GM19099 (cell line): ENCODE results near the gene HNF4A.

Experiments
- POLR2A ChIP-seq: IDR thresholded peaks from 3 replicates; pipeline ENCODE4 v1.6.1; 2011; ENCODE audit warnings: low read depth; ENCODE audit not compliant: insufficient read length; ENCODE audit errors: extremely low read depth

The HNF4A gene

DNA sequence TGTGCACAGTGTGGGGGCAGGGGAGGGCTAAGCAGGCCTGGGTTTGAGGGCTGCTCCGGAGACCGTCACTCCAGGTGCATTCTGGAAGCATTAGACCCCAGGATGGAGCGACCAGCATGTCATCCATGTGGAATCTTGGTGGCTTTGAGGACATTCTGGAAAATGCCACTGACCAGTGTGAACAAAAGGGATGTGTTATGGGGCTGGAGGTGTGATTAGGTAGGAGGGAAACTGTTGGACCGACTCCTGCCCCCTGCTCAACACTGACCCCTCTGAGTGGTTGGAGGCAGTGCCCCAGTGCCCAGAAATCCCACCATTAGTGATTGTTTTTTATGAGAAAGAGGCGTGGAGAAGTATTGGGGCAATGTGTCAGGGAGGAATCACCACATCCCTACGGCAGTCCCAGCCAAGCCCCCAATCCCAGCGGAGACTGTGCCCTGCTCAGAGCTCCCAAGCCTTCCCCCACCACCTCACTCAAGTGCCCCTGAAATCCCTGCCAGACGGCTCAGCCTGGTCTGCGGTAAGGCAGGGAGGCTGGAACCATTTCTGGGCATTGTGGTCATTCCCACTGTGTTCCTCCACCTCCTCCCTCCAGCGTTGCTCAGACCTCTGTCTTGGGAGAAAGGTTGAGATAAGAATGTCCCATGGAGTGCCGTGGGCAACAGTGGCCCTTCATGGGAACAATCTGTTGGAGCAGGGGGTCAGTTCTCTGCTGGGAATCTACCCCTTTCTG, 76.2 kb downstream of the HNF4A start:
- no peak for TF ChIP-seq POLR2A

DNA sequence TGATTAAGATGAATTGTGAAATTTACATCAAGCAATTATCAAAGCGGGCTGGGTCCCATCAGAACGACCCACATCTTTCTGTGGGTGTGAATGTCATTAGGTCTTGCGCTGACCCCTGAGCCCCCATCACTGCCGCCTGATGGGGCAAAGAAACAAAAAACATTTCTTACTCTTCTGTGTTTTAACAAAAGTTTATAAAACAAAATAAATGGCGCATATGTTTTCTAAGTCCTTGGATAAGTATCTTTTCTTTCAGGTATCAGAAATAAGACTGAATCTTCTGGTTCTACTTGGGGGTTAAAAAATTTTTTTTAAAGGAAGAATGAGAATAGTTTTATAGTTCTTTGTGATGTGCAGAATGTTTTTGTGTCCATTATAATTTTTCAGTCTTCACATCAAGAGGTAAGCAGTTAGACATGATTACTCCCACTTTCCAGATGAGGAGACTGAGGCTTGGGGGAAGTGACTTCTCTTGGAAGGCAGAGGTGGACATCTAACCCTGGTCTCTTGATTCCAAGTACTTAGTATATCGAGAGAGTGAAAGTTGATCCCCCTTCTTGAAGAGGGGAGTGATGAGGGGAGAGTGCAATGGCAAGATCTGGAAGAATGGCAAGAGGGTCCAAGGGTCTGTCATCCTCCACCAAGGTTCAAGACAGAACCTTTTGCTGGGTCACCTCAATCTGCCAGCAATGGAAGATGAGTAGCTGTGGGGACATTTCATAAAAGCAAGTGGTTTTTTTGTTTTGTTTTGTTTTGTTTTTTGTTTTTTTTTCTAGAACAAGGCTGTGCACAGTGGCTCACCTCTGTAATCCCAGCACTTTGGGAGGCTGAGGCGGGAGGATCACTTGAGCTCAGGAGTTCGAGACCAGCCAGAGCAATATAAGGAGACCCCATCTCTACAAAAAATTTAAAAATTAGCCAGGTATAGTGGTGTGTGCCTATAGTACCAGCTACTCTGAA, 77.4 kb downstream of the HNF4A start:
- TF ChIP-seq POLR2A, result no peak

DNA sequence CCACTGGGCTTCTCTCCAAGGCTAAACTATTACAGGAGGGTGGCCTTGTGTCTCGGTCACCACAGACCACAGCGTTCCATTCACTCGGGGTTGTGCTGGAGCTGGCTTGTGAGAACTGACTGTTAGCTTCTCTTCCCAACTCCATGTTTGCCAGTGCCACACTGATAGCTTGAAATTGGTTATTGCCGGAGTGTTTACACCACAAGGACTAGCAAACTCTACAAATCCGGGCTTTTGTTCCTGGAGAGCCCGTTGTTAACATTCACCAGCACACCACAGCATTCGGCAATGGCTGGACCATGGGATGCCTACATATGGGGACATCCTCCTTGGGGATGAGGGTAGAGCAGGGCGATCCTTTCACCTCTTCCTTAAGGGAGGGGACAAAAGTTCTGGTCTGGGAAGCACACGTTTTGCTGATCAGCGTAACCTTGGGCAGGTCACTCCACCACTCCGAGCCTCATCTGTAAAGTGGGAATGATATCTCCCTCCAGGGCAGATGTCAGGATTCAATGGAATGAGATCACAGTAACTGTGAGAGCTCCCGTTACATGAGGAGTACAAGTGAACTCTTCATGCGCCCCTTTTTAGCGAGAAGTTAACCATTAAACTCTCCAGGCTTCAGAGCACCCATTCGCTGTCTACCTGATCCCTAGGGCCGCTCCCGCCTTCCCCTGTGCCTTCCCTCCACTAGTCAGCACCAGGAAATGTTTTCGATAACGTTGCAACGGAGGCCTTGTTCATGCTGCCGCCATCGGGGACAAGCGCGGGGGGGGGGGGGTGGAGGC, 78.4 kb downstream of the HNF4A start:
- no peak for TF ChIP-seq POLR2A

DNA sequence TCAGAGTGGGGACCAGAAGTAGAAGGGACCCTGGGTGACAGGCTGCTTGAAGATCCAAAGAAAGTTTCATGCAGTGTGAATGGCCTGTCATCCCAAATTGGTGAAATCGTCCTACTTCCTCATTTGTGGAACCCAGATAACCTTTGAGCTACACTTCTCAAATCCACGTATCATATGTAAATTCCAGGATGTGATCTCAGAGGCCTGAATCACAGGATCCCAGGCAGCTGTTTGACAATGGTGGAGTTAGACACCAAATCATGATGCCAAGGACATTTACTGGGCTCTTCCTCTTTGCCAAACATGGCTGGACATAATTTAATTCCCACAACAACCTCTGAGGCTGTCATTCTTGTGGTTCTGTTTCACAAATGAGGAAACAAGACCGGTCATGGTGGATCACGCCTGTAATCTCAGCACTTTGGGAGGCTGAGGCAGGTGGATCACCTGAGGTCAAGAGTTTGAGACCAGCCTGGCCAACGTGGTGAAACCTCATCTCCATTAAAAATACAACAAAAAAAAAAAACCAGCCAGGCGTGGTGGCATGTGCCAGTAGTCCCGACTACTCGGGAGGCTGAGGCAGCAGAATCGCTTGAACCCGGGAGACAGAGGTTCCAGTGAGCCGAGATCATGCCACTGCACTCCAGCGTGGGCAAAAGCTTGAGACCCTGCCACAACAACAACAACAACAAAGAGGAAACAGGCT, 80.3 kb downstream of the HNF4A start:
- TF ChIP-seq POLR2A, result no peak

DNA sequence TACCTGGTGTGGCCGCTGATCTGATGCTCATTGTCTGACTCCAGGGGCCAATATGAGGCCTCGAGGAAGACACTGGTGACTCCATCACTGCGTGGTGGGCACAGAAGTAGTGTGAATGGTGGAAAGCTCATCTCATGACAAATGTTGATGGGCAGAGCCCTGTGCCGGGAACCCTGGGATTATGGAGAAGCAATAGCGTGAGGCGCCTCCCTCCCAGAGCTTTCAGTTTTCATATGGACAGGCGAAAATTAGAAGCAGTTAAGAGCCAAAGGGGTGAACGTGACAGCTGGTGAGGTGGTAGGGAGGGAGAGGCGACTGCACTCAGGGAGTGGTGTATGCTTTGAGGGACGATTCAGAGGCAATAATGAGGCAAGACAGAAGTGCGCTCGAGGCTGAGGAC, 80.9 kb downstream of the HNF4A start:
- no peak for TF ChIP-seq POLR2A

DNA sequence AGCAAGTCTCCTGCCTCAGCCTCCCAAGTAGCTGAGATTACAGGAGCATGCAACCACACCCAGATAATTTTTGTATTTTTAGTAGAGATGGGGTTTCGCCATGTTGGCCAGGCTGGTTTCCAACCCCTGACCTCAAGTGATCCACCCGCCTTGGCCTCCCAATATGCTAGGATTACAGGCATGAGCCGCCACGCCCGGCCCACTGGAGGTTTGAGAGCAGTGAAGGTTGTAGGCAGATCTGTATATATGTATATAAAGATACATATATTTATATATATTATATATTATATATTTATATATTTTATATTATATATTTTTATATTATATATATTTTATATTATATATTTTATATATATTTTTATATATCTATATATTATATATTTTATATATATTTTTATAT, 82.0 kb downstream of the HNF4A start:
- TF ChIP-seq POLR2A, result no peak

DNA sequence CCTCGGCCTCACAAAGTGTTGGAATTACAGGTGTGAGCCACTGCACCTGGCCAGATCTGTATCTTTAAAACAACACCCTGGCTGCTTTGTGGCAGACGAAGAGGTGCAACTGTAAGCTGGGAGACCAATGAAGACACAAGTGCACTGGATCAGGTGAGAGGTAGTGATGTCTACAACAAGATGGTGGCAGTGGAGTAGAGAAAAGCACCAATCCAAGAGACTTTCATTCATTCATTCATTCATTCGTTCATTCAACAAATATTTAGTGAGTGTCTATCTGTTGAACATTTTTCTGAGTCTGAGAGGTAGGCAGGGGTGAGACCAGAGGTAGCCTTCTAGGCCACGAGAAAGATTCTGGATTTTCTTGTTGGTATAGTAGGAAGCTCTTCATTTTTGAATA, 83.3 kb downstream of the HNF4A start:
- TF ChIP-seq POLR2A, result no peak

DNA sequence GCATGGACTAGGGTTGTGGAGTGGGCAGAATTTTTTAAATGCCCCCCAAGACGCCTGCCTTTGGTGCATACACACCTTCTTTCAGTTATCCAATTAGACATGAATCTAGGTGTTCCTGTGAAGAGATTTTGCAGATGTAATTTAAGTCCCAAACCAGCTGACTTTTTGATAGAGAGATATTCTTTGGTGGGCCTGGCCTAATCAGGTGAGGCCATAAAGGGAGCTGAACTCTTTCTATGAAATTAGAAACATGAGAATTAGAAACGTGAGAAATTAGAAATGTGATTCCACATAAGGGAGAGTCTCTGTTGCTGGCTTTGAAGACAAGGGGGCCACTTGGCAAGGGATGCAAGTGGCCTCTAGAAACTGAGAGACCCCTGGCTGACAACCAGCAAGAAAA, 83.8 kb downstream of the HNF4A start:
- TF ChIP-seq POLR2A, result no peak

DNA sequence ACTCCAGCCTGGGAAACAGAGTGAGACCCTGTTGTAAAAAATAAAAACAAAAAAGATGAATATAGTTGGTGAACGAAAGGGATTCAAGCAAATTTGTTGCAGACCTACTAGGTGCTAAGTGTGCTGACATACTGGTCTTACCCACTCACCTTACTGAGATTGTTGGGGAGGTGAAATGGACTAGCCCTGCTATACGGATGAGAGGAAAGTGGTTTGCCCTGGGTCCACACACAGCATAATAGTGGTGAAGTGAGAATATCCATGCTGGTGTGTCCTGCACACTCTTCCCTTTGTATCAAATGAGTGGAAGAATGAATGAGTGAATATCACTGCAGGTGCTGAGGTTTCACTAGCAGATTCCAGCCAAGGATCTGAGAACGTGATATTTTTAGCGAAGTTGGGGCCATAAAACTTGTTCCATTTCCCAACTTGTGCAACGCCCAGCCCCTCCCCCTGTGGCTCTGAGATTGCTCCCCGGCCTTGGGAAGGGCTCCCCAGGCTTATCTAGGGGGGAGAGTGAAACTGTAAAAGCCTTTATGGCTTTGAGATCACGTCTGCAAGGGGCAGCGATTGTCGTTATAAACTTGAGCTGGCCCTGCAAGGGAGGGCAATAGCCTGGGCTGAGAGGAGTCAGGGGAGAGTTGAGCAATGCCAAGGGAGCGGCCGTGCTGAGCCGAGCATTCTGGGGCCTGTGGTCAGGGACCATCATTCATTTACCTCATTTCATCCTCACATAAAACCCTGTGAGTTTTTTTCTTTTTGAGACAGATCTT, 87.0 kb downstream of the HNF4A start:
- TF ChIP-seq POLR2A, result no peak

DNA sequence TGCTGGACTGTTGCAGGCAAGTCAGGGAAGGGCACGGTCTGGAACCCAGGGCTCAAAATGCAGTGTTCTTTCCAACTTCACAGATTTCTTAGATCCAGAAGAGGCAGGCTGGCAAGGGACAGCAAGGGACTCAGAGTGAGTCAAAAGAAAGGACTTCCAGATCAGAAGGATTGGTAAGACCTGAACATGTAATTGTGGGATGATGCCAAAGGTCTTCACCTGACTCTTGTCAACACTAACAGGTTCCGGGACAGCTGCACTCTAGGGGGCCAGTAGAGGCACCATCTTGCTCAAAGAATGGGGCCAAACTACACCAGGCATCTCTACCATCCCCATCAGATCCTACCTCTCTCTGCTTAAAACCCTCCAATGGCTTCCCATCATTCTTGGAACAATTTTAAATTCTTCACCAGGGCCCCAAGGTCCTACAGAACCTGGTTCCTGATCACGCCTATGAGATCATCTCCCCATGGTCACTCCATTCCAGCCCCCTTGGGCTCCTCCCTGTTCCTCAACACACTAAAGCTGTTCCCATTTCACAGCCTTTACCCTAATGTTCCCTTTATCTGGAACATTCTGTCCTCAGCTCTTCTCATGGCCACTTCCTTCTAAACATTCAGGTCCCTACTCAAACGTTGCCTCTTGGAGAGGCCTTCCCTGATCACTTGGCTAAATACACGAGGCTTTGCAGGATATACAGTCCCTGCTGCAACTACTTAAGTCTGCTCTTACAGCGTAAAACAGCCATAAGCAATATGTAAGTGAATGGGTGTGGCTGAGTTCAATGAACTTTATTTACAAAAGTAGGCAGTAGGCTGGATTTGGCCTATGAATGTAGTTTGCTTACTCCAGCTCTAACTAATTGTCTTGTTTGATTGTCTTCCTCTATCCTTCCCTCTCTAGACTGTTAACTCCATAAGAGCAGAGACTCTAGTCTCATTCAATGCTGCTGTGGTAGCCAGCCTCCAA, 90.5 kb downstream of the HNF4A start:
- TF ChIP-seq POLR2A, result no peak

DNA sequence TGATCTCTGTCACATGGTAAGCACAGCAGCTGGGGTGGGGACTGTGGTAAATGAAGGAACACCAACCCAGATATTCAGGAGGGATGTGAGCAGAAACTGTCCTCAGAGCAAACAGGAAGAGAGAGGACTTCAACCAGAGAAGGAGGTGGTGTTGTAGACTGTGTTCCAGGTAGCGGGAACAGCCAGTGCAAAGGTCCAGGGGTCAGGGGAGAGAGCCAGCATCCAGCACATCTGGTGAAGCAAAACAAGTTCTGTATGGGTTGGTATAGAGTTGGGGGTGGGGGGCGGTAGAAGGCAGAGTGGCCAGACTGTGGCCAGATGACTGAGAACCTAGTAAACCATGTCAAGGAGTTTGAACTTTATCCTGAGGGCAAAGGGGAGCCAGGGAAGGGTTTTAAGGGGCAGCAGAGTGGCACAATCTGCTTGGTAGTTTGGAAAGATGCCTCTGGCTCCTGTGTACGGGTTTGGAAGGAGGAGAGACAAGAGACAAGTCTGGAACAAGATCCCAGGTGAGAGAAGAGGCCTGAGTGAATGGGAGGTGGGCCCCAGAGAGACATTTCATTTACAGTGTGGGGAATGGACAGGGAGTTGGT, 92.4 kb downstream of the HNF4A start:
- no peak for TF ChIP-seq POLR2A

DNA sequence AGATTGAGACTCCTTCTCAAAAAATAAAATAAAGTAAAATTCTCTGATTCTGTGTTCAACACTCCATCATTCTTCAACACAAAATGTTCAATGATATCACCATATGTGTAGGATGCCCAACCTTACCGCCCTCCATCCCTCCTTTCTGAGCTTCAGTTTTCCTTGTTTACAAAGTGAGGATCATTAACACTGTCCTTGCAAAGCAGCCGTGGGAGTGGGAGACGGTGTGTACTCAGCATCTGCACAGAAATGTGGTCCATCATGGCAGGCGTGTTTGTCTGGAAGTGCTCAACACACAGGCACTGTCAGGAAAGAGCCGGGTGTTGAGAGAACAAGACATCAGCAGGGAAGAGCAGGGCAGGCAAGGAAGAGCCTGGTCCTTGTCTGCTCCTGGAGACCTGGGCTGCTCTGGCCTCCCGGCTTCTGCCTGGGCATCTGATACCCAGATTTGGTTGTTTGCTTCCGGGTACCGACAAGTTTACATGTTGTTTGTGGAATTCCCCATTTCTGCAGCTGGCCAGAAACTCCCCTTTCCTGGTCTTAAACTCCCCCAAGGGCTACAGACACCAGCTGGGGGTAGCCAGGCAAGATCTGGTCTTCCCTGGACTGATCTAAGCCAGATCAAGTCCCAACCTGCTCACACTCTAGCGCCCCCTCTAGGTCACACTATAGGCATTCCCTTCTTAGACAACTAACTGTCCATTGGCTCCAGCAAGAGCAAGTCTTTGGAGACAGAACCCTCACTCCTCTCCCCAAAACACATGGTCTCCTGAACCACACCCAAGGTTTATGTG, 93.5 kb downstream of the HNF4A start:
- no peak for TF ChIP-seq POLR2A
